HFF-Myc (cell line): Measurements from ENCODE around the gene NUMB.
"Not testable (repeated sequence)": the region's sequence is repeated elsewhere in the genome, so short reads cannot be mapped to it uniquely, and the experiment has no call there.

Experiments
- DNase-seq: peaks from one replicate; pipeline ENCODE4 v3.0.0-alpha.2; 2011; ENCODE audit warnings: low read depth; ENCODE audit errors: extremely low read depth
- H3K4me3 ChIP-seq: replicated peaks from 2 replicates; pipeline ENCODE4 v1.5.1; 2011; ENCODE audit warnings: low read depth, mild to moderate bottlenecking, control low read depth, low read length
- CTCF ChIP-seq: IDR thresholded peaks from 2 replicates; pipeline ENCODE4 v1.5.1; 2012; ENCODE audit warnings: mild to moderate bottlenecking, low read depth, low read length, control low read depth; ENCODE audit errors: missing control alignments

Gene NUMB

GRCh38 chr14:73426877-73427276 is 31.5 kb downstream of the NUMB start:
- no peak for TF ChIP-seq CTCF
- no peak overlapping the region for H3K4me3 ChIP-seq
- DNase-seq = no peak

GRCh38 chr14:73424453-73424852 is 33.9 kb downstream of the NUMB start:
- H3K4me3 ChIP-seq = no peak overlapping the region
- DNase-seq = no peak
- no peak for TF ChIP-seq CTCF

GRCh38 chr14:73423092-73423491 is 35.3 kb downstream of the NUMB start:
- not testable (repeated sequence) for DNase-seq, H3K4me3 ChIP-seq

- H3K4me3 ChIP-seq = no peak overlapping the region
- TF ChIP-seq CTCF = no peak
- DNase-seq = no peak
These were observed 35.8 kb downstream of the NUMB start for GRCh38 chr14:73422515-73422914.

GRCh38 chr14:73418227-73418626 is 40.1 kb downstream of the NUMB start:
- DNase-seq = no peak
- H3K4me3 ChIP-seq = no peak overlapping the region
- no peak for TF ChIP-seq CTCF

- not testable (repeated sequence) for H3K4me3 ChIP-seq, DNase-seq
These were observed 52.1 kb downstream of the NUMB start for GRCh38 chr14:73406248-73406647.

- no peak overlapping the region for H3K4me3 ChIP-seq
- no peak for DNase-seq
- no peak for TF ChIP-seq CTCF
These were observed 55.1 kb downstream of the NUMB start for GRCh38 chr14:73403181-73403752.

GRCh38 chr14:73402579-73402978 is 55.8 kb downstream of the NUMB start:
- no peak for DNase-seq
- H3K4me3 ChIP-seq = no peak overlapping the region
- TF ChIP-seq CTCF = no peak
